Upper lobe of left lung (tissue), 6 donors: ENCODE measurements around the gene EPHA4. TPM values are rescaled to one million over a fixed set of nuclear protein-coding genes. Genes with fewer than 3 reads are reported as not detected.

Experiments used
- ATAC-seq, 2 donors: fragments of 200-7000 bp; cut with Tn5 transposase; one replicate each; pipeline ENCODE4 v1.9.1; 2022; ENCODE audit warnings: mild to moderate bottlenecking in 2 of 2, moderate library complexity in 2 of 2; ENCODE audit not compliant: low FRiP score in 2 of 2
- DNase-seq, 2 donors: peaks; one replicate each; pipeline ENCODE4 v3.0.0-alpha.2; 2019 to 2020
- H3K27ac ChIP-seq, 4 donors: fragments of 200-600 bp; sonication (generic); one replicate each; pipeline ENCODE4 v1.5.1; 2016 to 2019
- H3K27me3 ChIP-seq, 4 donors: fragments of 200-600 bp; sonication (generic); one replicate each; pipeline ENCODE4 v1.5.1; 2017 to 2019
- H3K36me3 ChIP-seq, 4 donors: fragments of 200-600 bp; sonication (generic); one replicate each; pipeline ENCODE4 v1.5.1; 2016 to 2019
- H3K4me1 ChIP-seq, 4 donors: fragments of 200-600 bp; sonication (generic); one replicate each; pipeline ENCODE4 v1.5.1; 2018 to 2019
- H3K4me3 ChIP-seq, 4 donors: fragments of 200-600 bp; sonication (generic); one replicate each; pipeline ENCODE4 v1.5.1; 2017 to 2019; ENCODE audit warnings: mild to moderate bottlenecking in 2 of 4, moderate library complexity in 1 of 4
- H3K9me3 ChIP-seq, 4 donors: fragments of 200-600 bp; sonication (generic); one replicate each; pipeline ENCODE4 v1.5.1; 2018 to 2019
- CTCF ChIP-seq, 6 experiments: fragments of 450-650 bp in 4 of 6; fragments of 200-600 bp in 2 of 6; sonication (generic) in 2 of 6; IDR thresholded peaks; one replicate each; pipeline ENCODE4 v1.5.1; 2016 to 2019; ENCODE audit warnings: antibody characterized with exemption in 6 of 6
- EP300 ChIP-seq, 4 donors: sonication (generic); formaldehyde crosslinking; IDR thresholded peaks; one replicate each; pipeline ENCODE4 v1.5.1; 2017; ENCODE audit warnings: antibody characterized with exemption in 4 of 4, control low read depth in 2 of 4
- POLR2A ChIP-seq, 4 donors: fragments of 450-650 bp; IDR thresholded peaks; one replicate each; pipeline ENCODE4 v1.5.1; 2016 to 2017; ENCODE audit warnings: antibody characterized with exemption in 4 of 4, mild to moderate bottlenecking in 2 of 4
- POLR2AphosphoS5 ChIP-seq, 2 donors: sonication (generic); formaldehyde crosslinking; IDR thresholded peaks; one replicate each; pipeline ENCODE4 v1.5.1; 2017; ENCODE audit warnings: antibody characterized with exemption in 2 of 2
- WGBS, 2 donors: methylation state at CpG; one replicate each; pipeline ENCODE4 v1.1.5; 2017 to 2018; 5-methylcytosine and 5-hydroxymethylcytosine counted together
- total RNA-seq, 6 donors: library from RNA; depleted of rRNA in 4 of 6; stranded (reverse); fragments of >200 nt in 4 of 6; gene quantifications; one replicate each; pipeline versions ENCODE4 v1.1.0 to v1.2.1, GENCODE V29; 2016 to 2021
- donor health status: DM: no; HTN: no; CAD: no; lungs with moderate emphysema.
- donor health status: DM: no; HTN: yes; CAD: no; lungs with severe emphysema.

EPHA4 gene
- total RNA-seq, 6 donors from 2014 or later, result 9.5 to 33.5 (median 22.3) TPM

- H3K27me3 ChIP-seq, result no peaks in the 10 kb centered on the region
- no peaks in the 10 kb centered on the region for H3K9me3 ChIP-seq
- TF ChIP-seq CTCF (IDR thresholded peaks at IDR 0.05) (no peak), POLR2A (IDR thresholded peaks at IDR 0.05) (no peak), POLR2AphosphoS5 (IDR thresholded peaks at IDR 0.05) (no peak), EP300 (IDR thresholded peaks at IDR 0.05) (no peak)
- H3K36me3 ChIP-seq, result no peaks in the 10 kb centered on the region
- no peaks in the 10 kb centered on the region for H3K4me1 ChIP-seq
- DNase-seq, result no peak
- no peak overlapping the region for H3K4me3 ChIP-seq
- no peak overlapping the region for H3K27ac ChIP-seq
- peak in 1 of 2 donors; percentile 87 for ATAC-seq
- WGBS, 2 donors, result 58 to 69% methylated on average over 3 of the region's 3 CpGs
Observed at GRCh38 chr2:221596192-221596591, 24.1 kb upstream of the EPHA4 start.

GRCh38 chr2:221590861-221591365, 18.8 kb upstream of the EPHA4 start:
- 80 to 85% methylated on average over 4 of the region's 4 CpGs for WGBS, 2 donors
- Histone ChIP-seq H3K27ac (no peak overlapping the region), H3K36me3 (no peaks in the 10 kb centered on the region), H3K27me3 (no peaks in the 10 kb centered on the region), H3K9me3 (no peaks in the 10 kb centered on the region), H3K4me3 (no peak overlapping the region), H3K4me1 (no peaks in the 10 kb centered on the region)
- no peak for DNase-seq
- no peak for ATAC-seq
- no peak for TF ChIP-seq EP300 (IDR thresholded peaks at IDR 0.05)
- TF ChIP-seq POLR2AphosphoS5 (IDR thresholded peaks at IDR 0.05), result no peak
- no peak for TF ChIP-seq CTCF (IDR thresholded peaks at IDR 0.05)
- TF ChIP-seq POLR2A (IDR thresholded peaks at IDR 0.05), result no peak

GRCh38 chr2:221589696-221590095, 17.6 kb upstream of the EPHA4 start:
- Histone ChIP-seq H3K36me3 (no peaks in the 10 kb centered on the region), H3K4me3 (no peak overlapping the region), H3K27ac (no peak overlapping the region), H3K4me1 (no peaks in the 10 kb centered on the region), H3K27me3 (no peaks in the 10 kb centered on the region), H3K9me3 (no peaks in the 10 kb centered on the region)
- TF ChIP-seq POLR2A (IDR thresholded peaks at IDR 0.05) (no peak), CTCF (IDR thresholded peaks at IDR 0.05) (no peak), POLR2AphosphoS5 (IDR thresholded peaks at IDR 0.05) (no peak), EP300 (IDR thresholded peaks at IDR 0.05) (no peak)
- ATAC-seq (no peak), DNase-seq (no peak)
- WGBS, 2 donors, result 70 to 71% methylated on average over 4 of the region's 4 CpGs

GRCh38 chr2:221588306-221588985, 16.3 kb upstream of the EPHA4 start:
- Histone ChIP-seq H3K36me3 (no peaks in the 10 kb centered on the region), H3K9me3 (no peaks in the 10 kb centered on the region), H3K4me1 (no peaks in the 10 kb centered on the region), H3K4me3 (no peak overlapping the region), H3K27ac (no peak overlapping the region), H3K27me3 (no peaks in the 10 kb centered on the region)
- ATAC-seq (no peak), DNase-seq (no peak)
- WGBS, 2 donors, result 81 to 83% methylated on average over 10 of the region's 10 CpGs
- TF ChIP-seq POLR2AphosphoS5 (IDR thresholded peaks at IDR 0.05) (no peak), POLR2A (IDR thresholded peaks at IDR 0.05) (no peak), CTCF (IDR thresholded peaks at IDR 0.05) (no peak), EP300 (IDR thresholded peaks at IDR 0.05) (no peak)

- DNase-seq (no peak), ATAC-seq (no peak)
- H3K36me3 ChIP-seq, result no peaks in the 10 kb centered on the region
- no peak overlapping the region for H3K4me3 ChIP-seq
- no peak overlapping the region for H3K27ac ChIP-seq
- no peaks in the 10 kb centered on the region for H3K27me3 ChIP-seq
- no peaks in the 10 kb centered on the region for H3K4me1 ChIP-seq
- TF ChIP-seq POLR2A (IDR thresholded peaks at IDR 0.05) (no peak), POLR2AphosphoS5 (IDR thresholded peaks at IDR 0.05) (no peak), CTCF (IDR thresholded peaks at IDR 0.05) (no peak), EP300 (IDR thresholded peaks at IDR 0.05) (no peak)
- WGBS, 2 donors, result 95 to 98% methylated on average over 1 of the region's 1 CpG
- H3K9me3 ChIP-seq, result no peaks in the 10 kb centered on the region
Observed at GRCh38 chr2:221581986-221582385, 9.9 kb upstream of the EPHA4 start.
